CD4-positive, alpha-beta T cell treated with Interleukin-17A for 1 hour (primary cell): Measurements from ENCODE around the gene TULP3.
A peak's percentile ranks its signal among the peaks of the same experiment; 100 is the strongest.
"Not testable (repeated sequence)": the region's sequence is repeated elsewhere in the genome, so short reads cannot be mapped to it uniquely, and the experiment has no call there.

Experiments
- DNase-seq: peaks from one replicate; pipeline ENCODE4 v3.0.0-alpha.2; 2020

The TULP3 gene

GRCh38 chr12:2890388-2891239, at the start of gene TULP3:
TSS of gene TULP3 (plus strand) at chr12:2890891. CDS start at chr12:2890948, 57 bp downstream.
- DNase-seq, result peak; percentile 99

GRCh38 chr12:2841056-2841650, 49.5 kb upstream of the TULP3 start:
- no peak for DNase-seq

GRCh38 chr12:2842948-2843347, 47.7 kb upstream of the TULP3 start:
- no peak for DNase-seq

- DNase-seq, result no peak
Observed at GRCh38 chr12:2844786-2845185, 45.9 kb upstream of the TULP3 start.

- DNase-seq, result no peak
Observed at GRCh38 chr12:2845280-2845679, 45.4 kb upstream of the TULP3 start.

- DNase-seq, result no peak
Observed at GRCh38 chr12:2851931-2852330, 38.8 kb upstream of the TULP3 start.

- DNase-seq, result peak; percentile 23
Observed at GRCh38 chr12:2853626-2854025, 37.1 kb upstream of the TULP3 start.

- no peak for DNase-seq
Observed at GRCh38 chr12:2854669-2855453, 35.8 kb upstream of the TULP3 start.

GRCh38 chr12:2855546-2855945, 35.1 kb upstream of the TULP3 start:
- no peak for DNase-seq

- DNase-seq, result no peak
Observed at GRCh38 chr12:2856051-2856450, 34.6 kb upstream of the TULP3 start.

GRCh38 chr12:2857021-2857431, 33.7 kb upstream of the TULP3 start, which contains the start of gene TEX52:
TSS of gene TEX52 (minus strand) at chr12:2857039. CDS start at chr12:2857026, 13 bp downstream.
- DNase-seq, result no peak

GRCh38 chr12:2857576-2857975, 33.1 kb upstream of the TULP3 start:
- DNase-seq, result no peak

- DNase-seq, result no peak
Observed at GRCh38 chr12:2858334-2858733, 32.4 kb upstream of the TULP3 start.

GRCh38 chr12:2858944-2859421, 31.7 kb upstream of the TULP3 start:
- DNase-seq, result no peak

- DNase-seq, result no peak
Observed at GRCh38 chr12:2860170-2860569, 30.5 kb upstream of the TULP3 start.

- DNase-seq, result no peak
Observed at GRCh38 chr12:2862876-2863275, 27.8 kb upstream of the TULP3 start.

GRCh38 chr12:2863402-2863801, 27.3 kb upstream of the TULP3 start:
- DNase-seq, result not testable (repeated sequence)

- no peak for DNase-seq
Observed at GRCh38 chr12:2864198-2864597, 26.5 kb upstream of the TULP3 start.

- not testable (repeated sequence) for DNase-seq
Observed at GRCh38 chr12:2868986-2869632, 21.6 kb upstream of the TULP3 start.

- peak; percentile 7 for DNase-seq
Observed at GRCh38 chr12:2876431-2877046, 14.2 kb upstream of the TULP3 start.

GRCh38 chr12:2877047-2877952, 13.4 kb upstream of the TULP3 start, which contains the start of the genes FOXM1 and RHNO1:
TSS of gene FOXM1 (minus strand) at chr12:2877174. CDS start at chr12:2874478, 2,696 bp downstream.
TSS of gene RHNO1 (plus strand) at chr12:2877223. CDS start at chr12:2885367, 8,144 bp downstream.
- peak; percentile 90 for DNase-seq
